HG02610 (cell line): Measurements from ENCODE around the gene CYP51A1.
"Not testable (repeated sequence)": the region's sequence is repeated elsewhere in the genome, so short reads cannot be mapped to it uniquely, and the experiment has no call there.

Experiments used
- ATAC-seq: cut with Tn5 transposase; IDR thresholded peaks from one replicate; pipeline ENCODE4 v1.9.1; 2021; ENCODE audit warnings: mild to moderate bottlenecking, moderate library complexity; ENCODE audit not compliant: unreplicated experiment

Gene CYP51A1

GRCh38 chr7:92131764-92132330 is 2.4 kb downstream of the CYP51A1 start:
- no peak for ATAC-seq

- ATAC-seq, result no peak
Measured at GRCh38 chr7:92131093-92131492, 3.2 kb downstream of the CYP51A1 start.

DNA sequence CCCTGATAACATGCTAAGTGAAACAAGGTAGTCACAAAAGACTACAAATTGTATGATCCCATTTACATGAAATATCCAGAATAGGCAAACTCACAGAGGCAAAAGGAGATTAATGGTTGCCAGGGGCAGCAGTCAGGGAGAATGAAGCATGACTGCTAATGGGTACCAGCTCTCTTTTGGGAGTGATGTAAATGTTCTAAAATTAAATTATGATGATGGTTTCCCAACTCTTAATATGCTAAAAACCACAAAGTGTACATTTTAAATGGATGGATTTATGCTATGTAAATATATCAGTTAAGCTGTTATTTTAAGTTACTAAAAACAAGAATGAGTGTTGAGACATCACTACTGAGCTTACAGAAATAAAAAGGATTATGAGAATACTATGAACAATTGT is 12.6 kb downstream of the CYP51A1 start:
- ATAC-seq, result no peak

- no peak for ATAC-seq
Measured at GRCh38 chr7:92119213-92119759, 15.0 kb downstream of the CYP51A1 start.

GRCh38 chr7:92116949-92117348 is 17.3 kb downstream of the CYP51A1 start:
- ATAC-seq, result no peak

DNA sequence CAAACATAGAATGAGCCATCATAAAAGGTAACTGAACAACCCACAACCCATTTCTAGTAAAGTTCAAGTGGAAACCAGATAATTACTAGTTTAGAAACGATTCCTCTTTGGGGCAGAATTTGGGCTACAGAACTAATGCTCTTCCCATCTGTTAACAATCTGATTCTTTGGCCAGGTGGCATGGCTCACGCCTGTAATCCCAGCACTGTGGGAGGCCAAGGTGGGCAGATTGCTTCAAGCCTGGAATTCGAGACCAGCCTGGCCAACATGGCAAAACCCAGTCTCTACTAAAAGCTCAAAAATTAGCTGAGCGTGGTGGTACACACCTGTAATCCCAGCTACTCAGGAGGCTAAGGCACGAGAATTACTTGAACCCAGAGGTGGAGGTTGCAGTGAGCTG is 18.5 kb downstream of the CYP51A1 start:
- no peak for ATAC-seq

DNA sequence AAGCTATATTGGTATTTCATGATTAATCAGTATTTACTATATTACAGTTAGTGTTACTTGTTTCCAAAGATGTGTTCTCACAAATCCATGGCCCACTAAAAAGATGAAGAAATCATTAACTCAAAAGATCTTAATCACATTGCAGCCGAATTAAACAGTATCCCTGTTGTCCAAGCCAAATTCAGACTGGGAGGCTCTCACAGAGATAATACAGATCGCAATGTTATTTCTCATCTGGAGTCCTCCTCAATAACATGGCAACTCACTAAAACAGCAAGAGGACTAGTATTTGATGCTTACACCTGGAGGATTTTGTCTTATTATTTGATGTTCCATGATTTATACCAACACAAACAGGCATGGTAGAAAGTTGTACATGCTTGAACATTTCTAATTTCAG is 23.4 kb downstream of the CYP51A1 start:
- no peak for ATAC-seq

- ATAC-seq, result no peak
Measured at GRCh38 chr7:92108821-92109220, 25.5 kb downstream of the CYP51A1 start.

- ATAC-seq, result not testable (repeated sequence)
Measured at GRCh38 chr7:92102862-92103261, 31.4 kb downstream of the CYP51A1 start.

GRCh38 chr7:92100534-92100933 is 33.7 kb downstream of the CYP51A1 start:
- ATAC-seq, result no peak

DNA sequence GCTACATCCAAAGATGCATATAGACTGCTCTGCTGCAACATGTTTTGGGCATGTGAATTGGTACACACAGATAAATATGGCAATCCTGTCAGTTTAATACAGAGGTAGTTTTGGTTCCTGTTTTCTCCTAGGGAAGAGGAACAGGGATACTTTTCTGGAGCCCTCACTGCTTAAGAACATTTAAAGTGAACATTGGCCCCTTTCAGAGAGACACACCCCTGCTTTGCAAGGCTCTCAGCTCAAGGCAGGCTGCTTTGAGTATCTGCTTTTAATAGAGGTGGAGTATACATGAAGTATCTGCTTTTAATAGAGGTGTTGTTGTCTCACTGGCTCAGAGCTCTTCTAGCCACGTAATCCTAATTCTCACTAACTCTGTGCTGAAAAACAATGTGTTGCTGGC is 38.9 kb downstream of the CYP51A1 start:
- no peak for ATAC-seq

- ATAC-seq, result no peak
Measured at GRCh38 chr7:92092210-92092609, 42.1 kb downstream of the CYP51A1 start.

DNA sequence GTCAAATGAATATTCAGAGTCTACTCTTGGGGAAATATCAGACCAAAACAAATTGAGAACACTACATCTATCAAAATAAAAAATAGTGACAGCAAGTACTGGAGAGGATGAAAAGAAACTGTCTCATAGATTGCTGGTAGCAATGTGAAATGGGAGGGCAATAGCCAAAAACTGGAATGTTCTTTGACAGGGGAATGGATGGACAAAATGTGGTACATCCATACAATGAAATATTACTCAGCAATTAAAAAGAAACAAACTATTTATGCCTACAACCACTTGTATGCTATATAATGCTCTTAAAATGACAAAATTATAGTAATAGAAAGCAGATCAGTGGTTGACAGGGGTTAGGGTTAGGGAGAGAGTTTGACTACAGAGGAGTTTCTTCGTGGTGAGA is 46.0 kb downstream of the CYP51A1 start:
- ATAC-seq, result no peak

- not testable (repeated sequence) for ATAC-seq
Measured at GRCh38 chr7:92083922-92084321, 50.4 kb downstream of the CYP51A1 start.

GRCh38 chr7:92076509-92076908 is 57.8 kb downstream of the CYP51A1 start:
- ATAC-seq, result no peak

GRCh38 chr7:92075455-92076158 is 58.7 kb downstream of the CYP51A1 start:
- ATAC-seq, result peak; percentile 98

DNA sequence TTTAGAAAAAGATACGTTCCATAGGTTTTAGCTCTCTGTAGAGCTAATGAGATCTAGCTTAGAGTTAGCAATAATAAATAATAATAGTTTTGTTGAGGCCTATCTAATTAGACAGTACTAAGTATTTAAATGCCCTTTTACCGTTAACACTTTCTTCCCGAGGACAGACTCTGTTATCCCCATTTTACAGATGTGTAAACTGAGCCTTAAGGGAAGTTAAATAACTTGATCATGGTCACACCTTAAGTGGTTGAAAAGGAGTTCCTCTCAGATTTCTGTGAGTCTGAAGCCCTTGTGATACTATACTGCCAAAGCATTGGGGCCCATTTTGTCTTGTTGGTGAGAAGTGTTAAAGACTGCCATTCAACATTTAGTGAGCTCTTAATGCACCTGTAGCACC is 61.6 kb downstream of the CYP51A1 start:
- no peak for ATAC-seq

- ATAC-seq, result no peak
Measured at GRCh38 chr7:92072121-92072520, 62.2 kb downstream of the CYP51A1 start.

- ATAC-seq, result no peak
Measured at GRCh38 chr7:92071032-92071431, 63.2 kb downstream of the CYP51A1 start.

DNA sequence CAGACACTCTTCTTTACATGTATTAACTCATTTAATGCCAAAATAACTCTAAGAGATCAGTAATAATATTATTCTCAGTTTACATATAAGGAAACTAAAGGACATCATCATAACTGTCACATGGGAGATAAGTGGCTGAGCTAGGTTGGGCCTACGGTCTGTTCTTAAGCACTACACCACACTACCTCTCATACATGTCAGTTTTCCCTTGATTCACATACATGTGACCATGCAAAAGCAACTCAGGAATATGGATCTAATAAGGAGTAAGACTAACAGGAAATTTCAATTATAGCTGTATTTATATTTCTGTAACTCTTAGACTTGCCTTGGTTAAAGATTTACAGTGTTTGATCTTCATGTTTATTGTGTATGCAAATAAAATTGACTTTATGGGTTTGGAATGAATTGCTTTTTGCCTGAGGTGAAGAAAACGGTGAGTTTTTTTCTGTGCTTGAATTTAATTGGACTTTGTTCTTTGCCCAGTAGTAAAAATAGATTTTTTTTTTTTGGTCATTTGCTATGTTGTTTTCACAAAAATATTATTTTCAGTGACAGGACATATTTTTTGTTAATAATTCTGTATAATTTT is 69.7 kb downstream of the CYP51A1 start:
- no peak for ATAC-seq
